Stimulated activated CD8-positive, alpha-beta memory T cell treated with anti-CD3 and anti-CD28 coated beads, Interleukin-7, amount 100 ng/mL, for 1 hour (primary cell): Measurements from ENCODE around the gene SIX5.
A peak's percentile ranks its signal among the peaks of the same experiment; 100 is the strongest.

Experiments
- DNase-seq, 2 donors: peaks; one replicate each; pipeline ENCODE4 v3.0.0-alpha.2; 2020; ENCODE audit warnings: low read depth in 2 of 2

SIX5 gene

DNA sequence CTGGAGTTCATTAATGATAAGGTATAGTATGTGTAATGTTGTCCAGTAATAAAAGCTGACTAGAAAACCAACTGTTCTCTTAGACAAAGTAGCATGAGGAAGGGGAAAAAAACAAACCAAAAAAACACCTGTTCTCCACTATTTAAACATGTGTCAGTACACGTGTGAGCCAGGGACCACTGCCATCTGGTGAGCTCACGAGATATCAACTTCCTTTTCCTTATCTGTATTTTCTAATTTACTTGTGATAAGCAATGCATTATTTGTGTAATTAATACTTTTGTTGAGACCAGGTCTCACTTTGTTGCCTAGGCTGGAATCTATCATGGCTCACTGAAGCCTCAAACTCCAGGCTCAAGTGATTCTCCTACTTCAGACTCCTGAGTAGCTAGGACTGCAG is 4.3 kb upstream of the SIX5 start:
- DNase-seq, result no peak

DNA sequence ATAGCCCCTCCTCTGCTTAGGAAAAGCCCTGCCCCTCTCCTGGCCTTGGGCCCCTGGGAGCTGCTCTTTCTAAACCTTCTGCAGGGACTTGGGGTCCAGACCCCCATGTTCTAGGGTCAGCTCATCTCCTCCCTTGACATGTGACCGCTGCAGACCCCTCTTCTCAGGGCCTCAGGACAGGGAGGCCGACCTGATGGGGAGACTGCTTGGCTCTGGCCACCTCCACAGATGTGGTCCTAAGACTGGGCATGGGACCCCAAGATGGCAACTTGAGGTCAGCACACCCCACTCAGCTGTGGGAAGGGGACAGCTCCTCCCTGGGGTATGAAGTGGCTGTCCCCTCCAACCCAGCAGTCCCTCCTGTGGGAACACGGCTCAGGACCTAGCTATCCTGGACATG is 3.9 kb upstream of the SIX5 start:
- DNase-seq, result no peak

DNA sequence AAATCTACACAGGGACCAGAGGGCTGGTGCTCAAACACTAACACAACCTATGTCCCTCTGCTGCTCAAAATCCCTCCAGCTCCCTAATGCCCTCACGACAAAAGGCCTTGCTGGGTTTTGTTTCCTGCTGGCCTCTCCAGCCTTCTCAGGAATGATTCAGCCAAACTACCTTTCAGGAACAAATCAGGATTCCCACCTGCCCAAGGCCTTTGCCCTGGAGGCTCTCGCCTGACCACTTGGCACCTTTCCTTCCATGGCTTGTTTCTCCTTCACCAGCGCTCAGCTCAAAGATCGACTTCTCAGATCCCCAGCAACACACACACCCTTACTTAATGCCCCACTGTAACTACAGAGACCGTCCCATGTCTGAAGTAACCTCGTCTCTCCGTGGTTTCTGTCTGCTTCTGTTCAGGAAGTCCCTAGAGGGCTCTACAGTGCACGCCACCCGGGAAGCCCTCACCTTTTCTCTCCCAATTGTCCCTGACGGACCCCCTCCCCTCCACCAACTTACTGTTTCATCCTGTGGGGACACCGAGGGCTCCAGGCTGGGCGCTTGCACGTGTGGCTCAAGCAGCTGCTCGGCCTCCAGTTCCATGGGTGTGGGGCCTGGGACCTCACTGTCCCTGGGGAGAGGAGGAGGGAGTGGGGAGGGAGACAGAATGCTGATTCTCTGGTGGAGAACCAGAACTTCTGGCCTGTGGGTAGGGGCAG is 3.2 kb upstream of the SIX5 start:
- no peak for DNase-seq

DNA sequence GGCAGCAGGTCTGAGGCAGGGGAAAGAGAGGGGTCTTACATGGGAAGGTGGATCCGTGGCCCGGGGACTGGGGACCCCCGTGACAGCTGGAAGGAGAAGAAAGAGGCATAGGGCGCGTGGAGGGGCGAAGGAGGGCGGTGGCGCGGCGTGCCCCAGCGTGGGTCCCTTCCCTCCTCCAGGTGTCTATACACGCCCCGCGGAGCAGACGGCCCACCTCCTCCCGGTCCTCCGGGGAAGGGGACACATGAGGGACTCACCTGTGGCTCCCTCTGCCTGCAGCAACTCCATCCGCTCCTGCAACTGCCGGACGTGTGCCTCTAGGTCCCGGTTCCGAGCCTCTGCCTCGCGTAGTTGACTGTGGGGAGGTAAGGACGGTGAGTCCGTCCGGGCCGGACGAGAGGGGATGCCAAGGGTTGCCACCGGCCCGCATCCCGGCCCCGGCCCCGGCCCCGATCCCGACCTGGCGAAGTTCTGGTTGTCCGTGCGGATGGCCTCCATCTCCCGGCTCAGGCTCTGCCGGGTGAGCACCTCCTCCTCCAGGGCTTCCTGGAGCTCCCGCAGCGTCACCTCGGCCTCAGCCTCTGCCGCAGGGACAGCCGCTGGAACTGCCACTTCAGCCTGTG is 2.4 kb upstream of the SIX5 start:
- no peak for DNase-seq

DNA sequence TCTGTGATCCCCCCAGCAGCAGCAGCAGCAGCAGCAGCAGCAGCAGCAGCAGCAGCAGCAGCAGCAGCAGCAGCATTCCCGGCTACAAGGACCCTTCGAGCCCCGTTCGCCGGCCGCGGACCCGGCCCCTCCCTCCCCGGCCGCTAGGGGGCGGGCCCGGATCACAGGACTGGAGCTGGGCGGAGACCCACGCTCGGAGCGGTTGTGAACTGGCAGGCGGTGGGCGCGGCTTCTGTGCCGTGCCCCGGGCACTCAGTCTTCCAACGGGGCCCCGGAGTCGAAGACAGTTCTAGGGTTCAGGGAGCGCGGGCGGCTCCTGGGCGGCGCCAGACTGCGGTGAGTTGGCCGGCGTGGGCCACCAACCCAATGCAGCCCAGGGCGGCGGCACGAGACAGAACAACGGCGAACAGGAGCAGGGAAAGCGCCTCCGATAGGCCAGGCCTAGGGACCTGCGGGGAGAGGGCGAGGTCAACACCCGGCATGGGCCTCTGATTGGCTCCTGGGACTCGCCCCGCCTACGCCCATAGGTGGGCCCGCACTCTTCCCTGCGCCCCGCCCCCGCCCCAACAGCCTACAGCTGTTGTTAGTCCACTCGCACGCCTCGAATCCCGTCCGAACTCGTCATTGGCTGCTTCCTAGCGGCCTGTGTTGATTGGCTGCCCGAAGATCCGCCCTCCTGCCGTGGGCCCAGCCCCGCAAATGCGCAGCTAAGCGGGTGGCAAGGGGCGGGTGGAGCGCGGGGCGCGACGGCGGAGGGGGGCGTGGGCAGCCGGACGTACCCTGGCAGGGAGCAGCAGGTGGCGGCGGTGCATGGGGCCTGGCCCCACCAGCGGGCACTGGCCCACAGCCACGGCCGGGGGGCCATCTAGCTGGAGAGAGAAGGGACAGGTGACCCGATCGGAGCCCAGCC is 1.4 kb upstream of the SIX5 start:
- peak; percentile 79 to 82 for DNase-seq

DNA sequence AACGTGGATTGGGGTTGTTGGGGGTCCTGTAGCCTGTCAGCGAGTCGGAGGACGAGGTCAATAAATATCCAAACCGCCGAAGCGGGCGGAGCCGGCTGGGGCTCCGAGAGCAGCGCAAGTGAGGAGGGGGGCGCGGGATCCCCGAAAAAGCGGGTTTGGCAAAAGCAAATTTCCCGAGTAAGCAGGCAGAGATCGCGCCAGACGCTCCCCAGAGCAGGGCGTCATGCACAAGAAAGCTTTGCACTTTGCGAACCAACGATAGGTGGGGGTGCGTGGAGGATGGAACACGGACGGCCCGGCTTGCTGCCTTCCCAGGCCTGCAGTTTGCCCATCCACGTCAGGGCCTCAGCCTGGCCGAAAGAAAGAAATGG is 754 bp upstream of the SIX5 start:
- DNase-seq, result peak in 1 of 2 donors; percentile 29

DNA sequence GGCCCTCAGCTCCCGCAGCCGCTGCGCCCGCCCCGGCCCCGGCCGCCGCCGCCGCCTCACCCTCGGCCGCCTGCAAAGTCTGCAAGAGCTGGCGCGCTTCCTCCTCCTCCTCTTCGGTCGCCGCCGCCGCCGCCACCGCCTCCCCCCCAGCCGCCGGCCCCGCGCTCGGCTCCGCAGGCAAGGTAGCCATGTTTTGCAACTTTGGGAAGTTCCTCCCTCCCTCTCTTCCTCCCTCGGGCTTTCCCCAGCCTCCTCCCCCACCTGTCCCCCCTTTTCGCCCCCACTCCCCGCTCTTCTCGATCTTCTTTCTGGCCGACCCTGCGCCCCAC is 433 bp downstream of the SIX5 start:
- no peak for DNase-seq

DNA sequence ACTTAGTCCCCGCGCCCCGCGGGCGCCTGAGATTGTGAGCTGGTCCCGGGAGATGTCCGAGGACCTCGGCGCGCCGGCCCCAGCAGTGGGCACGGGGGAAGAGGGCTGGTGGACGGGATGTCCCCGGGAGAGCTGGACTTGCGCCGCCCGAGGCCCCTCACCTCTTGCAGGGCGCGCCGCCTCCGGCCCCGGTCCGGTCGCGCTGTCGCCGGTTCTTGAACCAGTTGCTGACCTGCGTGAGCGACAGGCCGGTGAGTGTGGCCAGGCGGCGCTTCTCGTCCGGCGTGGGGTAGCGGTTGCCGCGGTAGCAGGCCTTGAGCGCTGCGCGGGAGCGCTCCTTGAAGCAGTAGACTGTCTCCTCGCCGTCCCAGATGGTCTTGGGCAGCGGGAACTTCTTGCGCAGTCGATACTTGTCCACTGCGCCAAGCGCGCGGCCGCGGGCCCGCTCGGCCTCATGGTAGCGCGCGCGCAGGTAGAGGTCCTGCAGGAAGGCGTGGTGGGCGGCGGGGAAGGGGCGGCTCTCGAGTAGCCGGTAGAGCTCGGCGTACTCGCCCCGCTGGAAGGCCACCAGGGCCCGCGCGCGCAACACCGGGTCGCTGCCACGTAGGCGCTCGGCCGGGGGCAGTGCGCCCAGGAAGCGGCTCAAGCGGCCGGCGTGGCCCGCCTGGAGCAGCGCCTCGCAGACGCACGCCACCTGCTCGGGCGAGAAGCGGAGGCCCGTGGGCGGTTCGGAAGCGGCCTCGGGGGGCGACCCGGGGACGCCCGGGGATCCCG is 984 bp downstream of the SIX5 start:
- DNase-seq, result no peak

DNA sequence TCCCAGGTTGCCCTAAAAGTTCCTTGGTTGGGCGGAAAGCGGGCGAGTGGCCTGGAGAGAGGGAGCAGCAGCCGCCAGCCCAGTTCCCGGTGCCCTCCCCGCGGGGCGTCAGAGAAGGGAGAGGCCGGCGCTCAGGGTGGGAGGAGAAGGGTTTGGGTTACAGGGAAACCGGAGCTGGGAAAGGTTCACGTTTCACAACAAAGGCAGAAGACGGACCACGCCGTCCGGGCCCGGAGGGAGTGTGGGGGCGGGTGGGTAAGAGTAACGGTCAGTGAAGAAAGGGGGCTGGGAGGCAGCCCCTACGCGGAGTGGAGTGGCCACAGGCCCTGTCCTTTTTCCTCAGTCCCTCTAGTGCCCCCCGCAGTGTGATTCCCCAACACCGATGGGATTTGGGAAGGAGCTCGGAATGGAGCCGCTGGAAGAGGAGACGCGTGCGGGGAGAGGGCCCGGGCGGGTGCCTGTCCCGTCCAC is 1.6 kb downstream of the SIX5 start:
- no peak for DNase-seq

- DNase-seq, result no peak
Measured at GRCh38 chr19:45766869-45767346, 2.1 kb downstream of the SIX5 start.

DNA sequence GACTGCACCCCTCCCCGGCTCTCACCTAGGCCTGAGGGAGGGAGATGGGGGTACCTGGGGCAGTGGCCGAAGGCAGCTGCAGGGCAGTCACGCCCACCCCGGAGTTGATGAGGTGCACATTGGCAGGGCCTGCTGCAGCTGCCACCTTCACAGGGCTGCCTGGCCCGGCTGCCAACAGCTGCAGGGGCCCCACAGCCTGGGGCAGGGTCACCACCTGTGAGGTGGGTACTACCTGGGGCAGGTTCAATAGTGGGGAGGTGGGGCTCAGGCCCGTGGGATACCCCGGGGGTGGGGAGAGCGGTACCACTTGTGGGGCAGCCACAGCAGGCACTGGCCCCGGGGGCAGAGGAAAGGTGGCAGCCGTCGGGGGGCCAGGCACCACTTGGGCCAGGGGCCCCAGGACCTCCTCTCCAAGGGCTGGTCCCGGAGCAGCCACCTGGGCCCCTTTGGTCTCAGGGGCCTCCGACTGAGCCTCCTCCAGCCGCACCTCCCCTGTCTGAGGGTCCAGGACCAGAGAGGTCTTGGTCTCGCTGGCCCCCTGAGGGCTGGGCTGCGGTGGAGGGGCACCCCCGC is 2.7 kb downstream of the SIX5 start:
- DNase-seq, result no peak

DNA sequence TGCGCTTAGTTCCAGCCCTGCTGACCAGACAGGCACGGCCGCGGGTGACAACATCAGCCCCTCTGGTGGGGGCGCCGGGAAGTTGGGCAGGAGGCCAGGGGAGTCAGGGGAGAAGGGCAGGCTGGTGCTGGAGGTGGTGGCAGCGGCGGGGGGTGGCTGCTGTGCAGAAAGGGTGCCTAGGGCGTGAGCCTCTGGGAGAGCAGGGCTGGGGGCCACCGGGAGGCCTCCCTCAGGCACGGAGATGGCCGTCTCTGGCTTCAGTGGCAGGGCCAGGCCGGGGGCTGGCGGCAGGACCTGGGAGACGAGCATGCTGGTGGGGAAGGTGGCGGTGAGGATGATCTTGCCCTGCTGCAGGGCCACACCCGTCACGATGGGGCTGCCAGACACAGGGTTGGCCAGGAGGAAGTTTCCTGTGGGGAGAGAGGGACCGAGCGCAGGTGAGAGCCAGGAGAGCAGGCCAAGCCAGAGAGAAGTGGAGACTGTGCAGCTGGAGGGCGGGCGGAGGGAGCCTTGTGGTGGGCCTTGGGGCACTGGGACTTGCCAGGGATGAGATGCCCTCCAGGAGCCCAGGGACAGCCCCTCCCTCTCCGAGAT is 3.3 kb downstream of the SIX5 start:
- no peak for DNase-seq

- no peak for DNase-seq
Measured at GRCh38 chr19:45764945-45765701, 3.9 kb downstream of the SIX5 start.

GRCh38 chr19:45764475-45764874 is 4.6 kb downstream of the SIX5 start:
- no peak for DNase-seq

DNA sequence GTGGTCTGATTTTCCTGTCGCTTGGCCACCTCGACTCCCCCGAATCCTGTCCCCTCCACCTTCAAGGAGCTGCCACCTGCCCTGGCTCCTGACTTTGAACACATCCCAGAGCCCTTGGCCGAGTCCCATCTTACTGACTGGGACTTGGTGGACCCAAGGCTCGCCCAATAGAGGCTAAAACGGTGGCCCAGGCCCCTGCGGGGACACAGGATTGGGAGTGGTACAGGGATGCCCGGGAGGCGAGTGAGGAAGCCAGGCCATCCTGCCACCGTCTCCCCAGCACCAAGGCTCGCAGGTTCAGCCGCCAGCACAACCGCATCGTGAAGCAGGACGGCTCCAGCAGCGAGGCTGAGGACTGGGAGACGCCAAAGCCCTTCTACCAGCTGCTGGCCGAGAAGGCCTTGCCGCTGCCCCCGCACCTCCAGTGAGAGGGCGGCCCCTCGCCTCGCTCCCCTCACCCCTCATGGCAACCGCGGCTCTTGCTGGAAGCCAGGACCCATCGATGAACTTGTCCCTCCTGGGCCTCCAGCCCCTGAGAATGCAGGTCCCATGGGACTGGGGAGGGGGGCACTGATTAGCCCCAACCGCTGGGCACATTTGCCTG is 5.3 kb downstream of the SIX5 start:
- no peak for DNase-seq

- no peak for DNase-seq
Measured at GRCh38 chr19:45762870-45763631, 6.0 kb downstream of the SIX5 start.

- no peak for DNase-seq
Measured at GRCh38 chr19:45761714-45762113, 7.3 kb downstream of the SIX5 start.

GRCh38 chr19:45758921-45759320 is 10.1 kb downstream of the SIX5 start:
- no peak for DNase-seq

- DNase-seq, result no peak
Measured at GRCh38 chr19:45757695-45758094, 11.4 kb downstream of the SIX5 start.
